Stimulated activated CD4-positive, alpha-beta T cell treated with anti-CD3 and anti-CD28 coated beads, Interleukin-15, amount 100 ng/mL, for 48 hours (primary cell): Measurements from ENCODE around the gene KISS1.
A peak's percentile ranks its signal among the peaks of the same experiment; 100 is the strongest.

Experiments used
- DNase-seq, 2 donors: peaks; one replicate each; pipeline ENCODE4 v3.0.0-alpha.2; 2020; ENCODE audit warnings: low read depth in 2 of 2

Gene KISS1

DNA sequence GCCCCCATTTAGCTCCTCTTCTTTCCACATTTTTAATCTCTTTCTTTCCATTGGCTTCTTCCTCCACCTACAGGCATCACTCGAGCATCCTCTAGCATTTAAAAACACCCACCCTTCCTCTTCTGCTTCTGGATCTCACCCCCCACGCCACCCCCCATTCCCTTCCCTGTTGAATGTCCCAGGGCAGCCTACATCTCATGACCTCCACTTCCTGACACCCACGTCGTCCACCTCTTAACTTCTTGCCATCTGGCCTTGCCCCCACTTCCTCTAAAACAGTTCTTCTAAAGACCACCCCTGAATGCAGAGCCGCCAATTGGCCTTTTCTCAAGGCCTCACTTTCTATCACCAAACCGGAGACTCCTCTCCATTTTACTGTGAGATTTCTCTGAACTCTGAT is 38.3 kb downstream of the KISS1 start:
- no peak for DNase-seq

DNA sequence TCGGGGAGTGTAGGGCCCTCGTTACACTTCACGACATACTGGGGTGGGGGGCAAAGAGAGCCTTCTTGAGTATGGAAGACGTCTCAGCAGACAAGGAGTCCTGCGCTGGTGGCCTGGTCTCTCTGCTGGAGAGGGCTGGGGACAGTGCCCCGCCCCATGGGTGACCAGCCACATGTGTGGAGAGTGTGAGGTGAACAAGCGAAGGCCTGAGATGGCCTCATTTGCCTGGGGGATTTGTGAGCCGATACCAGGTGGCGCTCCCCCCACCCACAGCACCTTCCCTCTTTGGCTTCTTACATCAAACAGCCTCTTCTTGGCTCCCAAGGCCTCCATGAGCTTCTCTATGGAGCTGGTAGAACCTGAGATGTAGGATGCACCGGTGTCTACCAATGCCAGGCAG is 40.4 kb downstream of the KISS1 start:
- no peak for DNase-seq

GRCh38 chr1:204154568-204155255 is 41.6 kb downstream of the KISS1 start:
- DNase-seq, result no peak

DNA sequence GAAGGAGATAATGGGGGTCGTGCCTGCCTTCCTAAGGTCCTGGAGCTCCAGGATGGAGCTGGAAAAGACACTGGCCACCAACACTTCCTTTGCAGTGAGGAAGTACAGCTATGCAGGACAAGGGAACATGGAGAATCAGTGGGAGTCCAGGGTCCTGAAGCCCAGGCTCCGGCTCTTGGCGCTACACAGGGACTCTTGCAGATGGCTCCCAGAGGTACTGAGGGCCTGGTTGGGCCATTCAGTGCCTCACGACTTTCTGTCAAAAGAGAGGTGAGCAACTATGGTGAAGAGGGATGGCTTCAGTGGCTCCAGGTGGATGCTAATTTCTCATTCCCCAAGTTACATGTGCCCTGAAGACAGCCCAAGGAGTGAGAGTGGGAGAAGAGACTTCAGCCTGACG is 42.6 kb downstream of the KISS1 start:
- no peak for DNase-seq

- DNase-seq, result no peak
Measured at GRCh38 chr1:204152310-204153044, 43.8 kb downstream of the KISS1 start.

GRCh38 chr1:204151552-204152309 is 44.6 kb downstream of the KISS1 start, which contains the start of gene ETNK2:
TSS of gene ETNK2 (minus strand) at chr1:204152044. CDS start at chr1:204151852, 192 bp downstream.
- DNase-seq, result peak in 1 of 2 donors; percentile 22

DNA sequence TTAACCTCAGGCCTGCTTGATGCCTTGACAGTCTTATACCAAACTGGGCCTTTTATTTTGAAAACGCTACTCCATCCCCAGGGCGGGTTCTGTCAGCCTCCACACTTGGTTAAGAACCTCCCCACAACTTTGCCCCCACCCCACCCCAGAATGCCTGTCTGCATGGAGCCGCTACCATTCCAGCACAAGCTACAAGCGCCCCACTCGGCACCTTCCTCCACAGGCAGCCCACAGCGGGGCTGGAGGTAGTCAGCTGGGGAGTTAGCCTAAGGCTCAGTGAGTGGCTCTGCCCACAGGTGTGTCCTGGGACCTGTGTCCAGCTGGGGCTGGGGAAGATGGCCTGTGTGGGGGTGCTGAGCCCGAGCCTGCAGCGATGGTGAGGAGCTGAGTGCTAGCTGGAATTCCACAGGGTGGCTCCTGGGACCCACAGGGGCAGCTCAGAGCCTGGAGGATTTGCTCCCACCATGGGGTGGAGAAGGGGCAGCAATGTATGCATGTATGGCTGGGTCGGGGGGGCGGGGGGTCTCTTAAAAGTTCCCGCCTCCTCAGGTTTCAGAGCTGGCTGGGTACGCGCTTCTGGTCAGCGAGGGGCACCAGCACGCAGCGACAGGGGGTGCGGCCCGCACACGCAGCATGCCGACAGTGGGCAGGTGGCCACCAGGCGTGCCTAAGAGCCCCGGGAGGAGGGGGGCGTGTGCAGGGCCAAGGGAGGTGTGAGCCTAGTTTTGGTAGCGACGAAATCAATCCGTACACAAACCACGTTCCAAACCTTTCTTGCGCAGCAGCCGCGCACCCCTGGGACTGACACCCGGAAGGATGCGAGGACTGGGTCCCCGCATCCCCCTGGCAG is 45.4 kb downstream of the KISS1 start:
- DNase-seq, result no peak

DNA sequence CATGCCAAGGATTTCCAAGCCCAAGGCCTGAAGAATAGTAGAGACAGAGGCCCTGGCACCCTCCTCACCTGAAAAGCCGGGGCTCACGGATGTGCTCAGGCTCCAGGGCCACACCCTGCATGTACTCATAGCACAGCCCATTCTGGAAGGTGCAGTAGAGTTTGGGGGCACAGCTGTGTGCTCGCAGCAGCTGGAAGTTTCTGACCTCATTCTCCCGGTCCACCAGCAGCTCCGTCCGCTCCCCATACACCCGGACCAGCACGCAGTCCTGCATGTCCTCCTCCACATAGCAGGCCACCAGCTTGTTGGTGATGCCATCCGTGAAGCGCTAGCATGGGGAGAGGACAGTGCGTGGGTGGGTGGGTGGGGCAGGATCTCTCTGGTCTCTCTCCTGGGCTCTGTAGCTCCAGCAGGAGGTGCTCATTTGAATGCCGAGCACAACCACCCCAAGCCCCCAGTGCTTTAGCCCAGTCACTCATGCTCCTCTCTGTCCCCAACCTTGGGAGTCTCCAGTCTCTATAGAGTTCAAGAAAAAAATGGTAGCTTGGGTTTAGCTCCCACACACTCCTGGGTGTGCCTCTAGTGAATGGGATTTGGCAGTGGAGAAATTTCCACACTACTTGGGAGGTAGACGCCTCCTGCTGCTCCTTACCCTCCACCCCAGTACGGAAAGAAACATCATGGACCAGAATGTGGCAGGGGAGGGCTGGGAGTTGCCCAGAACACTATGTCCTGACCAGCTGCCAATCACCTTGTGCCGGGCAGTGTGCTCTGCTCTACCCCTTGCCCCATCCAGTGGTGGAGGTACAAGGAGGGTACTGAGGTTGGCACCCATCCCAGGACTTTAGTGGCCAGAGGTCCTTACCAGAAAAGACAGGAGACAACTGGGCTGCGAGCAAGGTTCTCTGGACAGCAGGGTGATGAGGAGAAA is 46.4 kb downstream of the KISS1 start:
- DNase-seq, result no peak

DNA sequence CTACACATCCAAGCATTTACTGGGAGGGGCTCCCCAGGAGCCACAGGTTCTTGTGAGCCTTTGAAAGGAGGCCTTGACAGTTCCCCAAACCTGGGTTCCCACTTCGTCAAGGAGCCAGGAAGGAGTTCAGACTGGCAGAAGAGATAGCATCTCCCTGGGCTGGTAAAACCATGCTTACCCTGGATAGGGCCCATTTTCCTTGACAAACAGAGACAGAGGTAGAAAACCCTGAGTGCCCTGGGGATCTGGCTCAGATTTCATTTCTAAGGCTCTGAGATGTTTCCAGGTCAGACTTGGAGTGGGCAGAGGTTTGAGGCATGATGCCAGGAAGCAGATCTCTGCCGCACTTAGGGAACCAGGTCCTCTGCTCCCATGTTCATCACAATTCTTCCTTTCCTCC is 47.2 kb downstream of the KISS1 start:
- DNase-seq, result no peak

DNA sequence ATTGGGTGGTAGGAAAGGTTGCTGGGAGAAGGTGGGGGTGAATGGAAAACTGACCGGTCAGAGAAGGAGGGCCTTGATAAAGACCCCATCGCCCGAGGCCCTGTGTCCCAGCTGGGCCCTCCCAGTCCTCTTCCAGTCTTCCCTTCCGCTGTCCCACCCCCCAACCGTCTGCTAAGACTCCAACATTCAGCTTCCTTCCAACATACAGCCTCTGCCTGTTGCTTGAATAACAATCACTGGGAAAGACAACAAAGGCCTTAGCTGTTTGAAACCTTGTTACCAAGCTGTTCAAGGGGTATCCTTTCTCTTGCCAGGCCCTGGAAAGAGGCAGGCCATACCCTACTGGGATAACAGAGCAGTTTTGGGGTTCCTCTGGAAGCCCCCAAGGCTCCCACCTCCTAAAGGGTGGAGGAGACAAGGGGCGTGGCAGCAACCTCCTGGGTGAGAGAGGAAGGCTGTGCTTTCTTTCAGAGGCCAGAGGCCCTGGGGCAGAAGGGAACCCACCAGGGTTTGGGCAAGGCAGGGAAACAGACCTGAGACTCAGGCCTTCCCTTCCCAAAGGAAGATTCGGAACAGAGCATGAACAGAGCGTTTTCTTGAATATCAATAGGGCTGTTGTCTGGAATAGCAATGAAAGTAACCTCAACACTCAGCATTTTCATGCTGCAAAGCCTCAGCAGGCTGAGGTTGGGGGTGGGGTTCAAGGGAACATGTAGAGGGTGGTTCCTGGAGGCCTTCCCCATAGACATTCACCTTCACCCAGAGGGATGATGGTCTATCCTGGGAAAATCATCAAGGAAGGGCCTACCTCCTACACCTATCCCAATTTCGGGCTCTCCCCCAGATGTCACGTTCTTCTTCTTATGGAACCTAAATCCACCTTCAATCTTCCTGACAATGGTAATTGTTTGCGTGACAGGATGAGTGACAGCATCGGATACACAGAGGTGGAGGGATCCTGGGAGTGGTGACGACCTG is 48.6 kb downstream of the KISS1 start:
- DNase-seq, result no peak

GRCh38 chr1:204146965-204147364 is 49.3 kb downstream of the KISS1 start:
- no peak for DNase-seq

DNA sequence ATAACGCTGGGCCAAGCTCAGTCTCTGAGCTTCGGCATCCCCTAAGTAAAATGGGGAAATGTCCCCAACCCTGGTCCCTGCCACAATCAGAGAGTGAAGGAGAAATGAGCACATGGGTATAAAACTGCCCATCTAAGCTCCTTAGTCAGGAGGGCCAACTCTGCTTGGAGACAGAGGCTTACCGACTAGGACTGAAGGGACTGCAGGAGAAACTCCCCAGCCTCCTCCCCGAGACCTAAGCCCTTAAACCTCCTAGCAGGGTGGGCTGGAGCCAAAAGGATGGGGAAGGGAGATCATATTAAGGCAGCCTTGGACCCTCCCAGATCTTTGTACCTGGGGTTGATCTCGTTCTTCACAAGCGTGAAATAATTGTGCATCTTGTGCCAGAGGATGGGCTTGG is 50.0 kb downstream of the KISS1 start:
- no peak for DNase-seq

DNA sequence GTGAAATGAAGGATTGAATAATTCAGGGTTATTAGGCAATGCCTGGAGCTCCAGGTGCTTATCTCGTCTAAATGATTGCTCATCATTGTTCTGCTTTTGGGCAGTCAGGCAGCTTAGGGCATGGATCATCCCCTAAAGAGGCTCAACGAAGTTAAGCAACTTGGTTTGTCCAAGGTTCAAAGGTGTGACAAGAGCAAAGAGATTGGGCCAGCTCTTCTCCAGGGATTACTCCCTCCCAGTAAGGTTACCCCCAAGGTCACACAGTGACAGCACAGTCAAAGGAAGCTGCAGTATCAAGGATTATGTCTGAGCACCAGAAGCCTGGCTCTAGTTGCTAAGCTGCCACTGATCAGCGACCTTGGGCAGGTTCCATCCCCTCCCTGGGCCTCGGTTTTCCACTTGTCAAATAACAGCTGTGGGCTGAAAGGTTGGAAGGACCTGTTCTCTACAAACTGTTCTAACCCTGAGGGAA is 51.2 kb downstream of the KISS1 start:
- no peak for DNase-seq

DNA sequence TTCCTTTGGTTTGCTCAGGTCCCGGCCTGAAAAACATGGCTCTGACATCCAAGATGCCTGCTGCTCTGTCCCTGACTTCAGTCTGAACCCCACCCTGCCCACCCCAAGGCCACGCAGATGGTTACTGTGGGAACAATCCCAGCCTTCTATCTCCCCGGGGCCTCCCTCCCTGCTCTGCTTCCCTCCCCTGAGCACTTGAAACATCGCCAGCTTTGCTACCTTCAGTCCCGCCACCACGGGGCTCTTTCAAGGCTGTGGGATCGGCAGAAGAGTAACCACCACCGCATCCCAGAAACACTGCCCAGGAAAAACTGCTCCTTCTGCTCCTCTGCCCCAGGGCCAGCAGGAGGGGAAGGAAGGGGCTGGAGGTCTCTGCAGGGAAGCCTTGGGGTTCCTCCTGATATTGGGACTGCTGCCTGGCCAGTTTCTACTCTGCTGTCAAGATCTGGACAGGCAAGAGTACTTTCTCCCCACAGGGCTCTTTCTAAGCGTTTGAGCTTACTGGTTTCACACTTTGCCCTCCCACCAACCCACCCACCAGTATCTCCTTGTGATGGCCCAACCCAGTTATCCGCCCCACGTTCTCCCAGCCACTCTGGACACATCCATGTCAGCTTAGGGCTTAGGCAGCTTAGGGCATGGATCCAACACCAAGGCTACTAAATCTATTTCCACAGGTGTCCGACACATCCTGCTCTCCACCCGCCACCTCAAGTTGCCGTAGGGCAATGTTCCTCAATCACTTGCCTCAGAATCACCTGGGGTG is 52.8 kb downstream of the KISS1 start:
- no peak for DNase-seq

DNA sequence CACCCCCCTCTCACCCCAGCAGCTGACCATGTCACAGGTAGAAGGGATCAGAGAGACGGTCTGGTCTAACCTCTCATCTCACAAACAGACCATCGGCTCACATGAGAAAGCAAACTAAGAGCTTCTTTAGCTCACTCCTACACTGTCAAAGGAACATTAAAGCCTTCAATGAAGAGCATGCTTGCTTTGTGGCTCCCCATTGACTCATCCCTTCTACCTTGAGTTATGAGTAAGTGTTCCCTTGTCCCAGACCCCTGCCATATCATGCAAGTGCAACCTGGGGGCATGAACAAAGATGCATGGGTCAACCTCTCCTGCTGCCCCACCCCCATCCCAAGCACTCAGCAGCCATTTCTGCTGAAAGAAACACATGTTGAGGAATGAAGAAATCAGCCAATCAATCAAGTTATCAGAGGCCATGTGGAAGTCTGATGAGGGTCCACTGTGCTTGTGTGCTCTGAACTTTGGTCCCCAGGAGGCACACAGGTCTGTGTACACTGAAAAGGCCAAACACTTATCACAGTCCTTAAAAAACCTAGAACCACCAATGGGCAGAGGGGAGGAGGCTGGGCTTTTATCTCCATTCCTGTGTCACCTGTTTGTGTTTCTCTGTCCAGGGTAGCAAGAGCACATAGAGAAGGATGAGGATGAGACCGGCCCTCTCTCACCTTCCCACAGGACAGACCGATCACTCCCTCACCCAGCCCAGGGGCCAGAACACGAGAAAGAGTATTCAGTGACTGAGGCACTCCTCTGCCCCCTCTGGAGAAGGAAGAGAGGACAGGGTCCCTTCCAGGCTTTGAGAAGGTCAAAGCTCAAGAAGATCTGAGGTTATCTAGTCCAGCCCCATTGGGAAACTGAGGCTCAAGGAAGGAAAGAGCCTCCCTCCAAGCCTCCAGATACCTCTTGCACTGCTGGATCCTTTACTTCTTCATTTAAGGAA is 54.0 kb downstream of the KISS1 start:
- DNase-seq, result no peak

DNA sequence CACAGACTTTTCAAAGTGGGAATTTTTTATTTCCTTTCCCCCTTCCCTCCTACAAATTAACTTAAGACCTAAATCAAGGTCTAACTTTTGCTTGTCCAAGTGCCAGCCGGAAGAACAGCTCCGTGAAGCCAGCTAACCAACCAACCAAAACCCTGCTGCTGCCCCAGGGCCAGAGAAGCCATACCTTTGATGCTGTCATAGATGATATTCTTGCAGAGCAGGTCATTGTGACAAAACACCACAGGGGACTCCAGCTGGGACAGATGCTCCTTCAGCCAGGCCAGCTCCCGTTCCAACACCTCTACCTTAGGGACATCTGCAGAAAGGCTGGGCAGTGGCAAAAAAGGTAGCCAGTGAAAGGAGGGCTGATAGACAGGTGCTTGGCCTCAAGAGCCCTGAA is 55.2 kb downstream of the KISS1 start:
- no peak for DNase-seq
